Hematopoietic multipotent progenitor cell treated with erythropoietin and hydrocortisone succinate and interleukin-3 and kit ligand, for 6 days (in vitro differentiated cells): ENCODE measurements around the gene LDHAL6B.
A peak's percentile ranks its signal among the peaks of the same experiment; 100 is the strongest.

Experiments
- DNase-seq: peaks from one replicate; pipeline ENCODE4 v3.0.0-alpha.2; 2015

The LDHAL6B gene

DNA sequence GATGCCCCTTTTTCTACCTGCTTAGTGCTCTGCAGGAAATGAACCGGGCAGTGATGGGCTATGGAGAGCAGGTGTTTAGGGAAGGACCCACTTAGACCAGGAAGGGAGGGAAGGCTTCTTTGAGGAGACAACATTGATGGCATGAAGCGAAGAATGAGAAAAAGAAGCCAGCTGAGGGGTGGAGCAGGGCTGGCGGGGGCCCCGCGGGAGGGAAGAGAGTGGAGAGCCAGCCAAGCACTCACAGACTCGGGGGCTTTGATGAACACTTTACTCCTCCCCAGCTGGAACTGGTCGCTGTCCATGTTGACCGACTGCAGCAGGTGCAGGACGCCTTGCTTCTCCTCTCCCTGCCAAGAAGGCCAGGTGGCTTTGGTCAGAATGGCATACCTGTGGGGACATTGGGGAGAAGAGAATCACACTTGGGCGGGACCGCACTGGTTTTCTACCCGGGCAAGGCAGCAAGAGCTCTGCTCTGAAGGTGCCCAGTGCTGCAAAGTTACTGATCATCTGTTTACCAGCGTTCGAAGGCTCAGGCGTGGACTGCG is 28.4 kb upstream of the LDHAL6B start:
- no peak for DNase-seq

GRCh38 chr15:59179717-59180116 is 26.9 kb upstream of the LDHAL6B start:
- no peak for DNase-seq

DNA sequence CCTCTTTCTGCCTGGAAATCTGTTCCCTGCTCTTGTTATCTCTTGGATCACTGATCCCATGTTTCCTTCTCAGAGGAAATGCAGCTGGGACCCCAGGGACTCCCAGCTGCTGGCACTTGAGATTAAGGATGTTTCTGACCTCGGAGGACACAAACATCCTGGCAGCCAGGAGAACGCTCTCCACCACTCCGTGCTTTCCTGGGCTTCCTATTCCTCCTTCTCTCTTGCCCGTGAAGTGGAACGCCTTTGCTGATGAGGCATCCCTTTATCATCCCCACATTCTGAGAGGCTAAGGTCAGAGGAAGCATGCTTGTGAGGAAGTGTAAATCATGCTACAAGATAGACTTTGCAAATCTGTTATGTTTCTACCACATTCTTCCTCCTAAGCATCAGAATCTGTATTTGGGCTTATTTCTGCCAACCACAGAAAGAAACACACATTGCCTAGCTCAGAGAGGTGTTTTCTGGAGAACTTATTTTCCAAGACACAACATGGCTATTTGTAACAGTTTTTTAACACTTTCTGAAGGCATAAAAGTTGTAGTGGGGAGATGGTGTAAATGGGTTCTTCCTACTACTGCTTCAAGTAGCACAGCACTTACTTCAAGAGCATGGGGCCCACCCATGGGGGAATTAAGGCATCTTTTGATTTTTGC is 25.6 kb upstream of the LDHAL6B start:
- no peak for DNase-seq

- peak; percentile 28 for DNase-seq
Observed at GRCh38 chr15:59185725-59186124, 20.9 kb upstream of the LDHAL6B start.

DNA sequence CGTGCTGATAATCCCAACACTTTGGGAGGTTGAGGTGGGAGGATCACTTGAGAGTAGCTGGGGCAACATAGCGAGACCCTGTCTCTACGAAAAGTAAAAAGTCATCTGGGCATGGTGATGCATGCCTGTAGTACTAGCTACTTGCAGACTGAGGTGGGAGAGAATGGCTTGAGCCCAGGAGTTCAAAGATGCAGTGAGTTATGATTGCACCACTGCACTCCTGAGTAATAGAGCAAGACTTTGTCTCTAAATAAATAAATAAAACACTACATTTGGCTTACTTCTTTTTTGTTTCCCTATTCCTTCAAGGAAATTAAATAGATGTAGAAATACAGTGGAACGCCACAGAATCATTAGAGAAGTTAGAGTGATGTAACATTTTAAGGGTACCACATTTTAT is 20.1 kb upstream of the LDHAL6B start:
- no peak for DNase-seq

- no peak for DNase-seq
Observed at GRCh38 chr15:59189241-59189640, 17.4 kb upstream of the LDHAL6B start.

DNA sequence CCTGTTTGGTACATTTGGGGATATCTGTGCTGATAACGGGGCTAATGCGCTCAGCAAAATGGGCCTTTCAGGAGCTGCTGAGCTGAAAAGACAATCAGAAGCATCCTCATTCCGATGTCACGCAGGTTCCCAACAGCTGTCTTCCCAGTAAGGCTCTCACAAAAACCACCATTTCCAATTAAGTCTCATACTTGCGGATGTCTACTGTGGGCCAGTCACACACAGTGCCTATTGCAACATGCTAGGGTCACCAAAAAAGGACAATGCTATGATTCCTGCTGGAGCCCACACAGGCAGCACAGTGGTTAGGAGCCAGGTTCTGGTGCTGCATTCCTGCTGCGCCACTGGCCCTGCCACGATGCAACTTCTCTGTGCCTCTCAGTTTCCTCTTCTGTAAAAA is 16.4 kb upstream of the LDHAL6B start:
- DNase-seq = no peak

GRCh38 chr15:59191855-59192237 is 14.8 kb upstream of the LDHAL6B start:
- DNase-seq = no peak

DNA sequence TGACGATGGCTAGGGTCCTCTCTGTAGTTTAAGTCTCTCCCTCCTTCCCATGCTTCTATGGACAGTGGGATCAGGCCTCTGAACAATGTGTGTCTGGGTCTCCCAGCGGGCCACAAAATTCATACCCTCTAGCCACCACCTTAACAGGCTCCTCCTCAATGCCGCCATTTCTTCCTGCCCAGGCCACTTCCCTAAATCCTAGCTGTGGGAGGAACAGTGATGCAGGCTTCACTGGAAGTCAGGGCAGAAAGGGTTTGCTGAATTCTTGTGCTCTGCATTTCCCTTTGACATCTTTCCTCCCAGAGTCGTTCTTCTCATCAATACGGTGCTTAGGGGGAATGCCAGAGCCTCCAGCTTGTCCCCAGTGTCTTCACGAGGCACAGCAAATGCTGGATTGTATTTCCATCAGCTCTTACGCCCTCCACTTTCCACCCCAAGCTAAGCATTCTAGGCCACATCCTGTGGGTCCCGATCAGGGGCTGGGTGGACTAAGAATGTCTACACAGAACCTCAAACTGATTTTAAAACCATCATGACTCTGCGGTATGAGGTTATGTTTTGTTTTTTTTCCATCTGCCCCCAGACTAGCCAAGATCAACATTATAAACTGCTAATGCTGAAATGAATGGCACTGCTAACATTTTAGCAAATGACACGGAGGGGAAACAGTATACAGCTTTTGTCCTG is 11.9 kb upstream of the LDHAL6B start:
- no peak for DNase-seq

- no peak for DNase-seq
Observed at GRCh38 chr15:59196416-59196815, 10.2 kb upstream of the LDHAL6B start.

DNA sequence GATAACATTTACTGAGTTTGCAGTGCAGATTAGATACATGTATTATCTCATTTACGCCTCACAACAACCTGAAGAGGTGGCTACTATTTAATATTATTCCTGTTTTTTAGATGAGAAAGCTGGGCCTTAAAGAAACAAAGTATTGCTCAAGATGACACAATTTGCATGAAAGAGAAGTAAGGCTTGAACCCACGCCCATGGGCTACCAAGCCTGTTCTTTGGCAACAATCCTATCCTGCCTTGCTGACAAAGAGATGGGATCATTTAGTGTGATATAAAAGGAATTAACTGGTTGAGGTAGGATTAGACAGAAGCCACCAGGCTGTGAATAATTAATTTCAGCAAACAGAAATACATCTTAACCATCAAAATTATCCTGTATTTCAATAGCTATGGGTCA is 9.2 kb upstream of the LDHAL6B start:
- no peak for DNase-seq

- DNase-seq = no peak
Observed at GRCh38 chr15:59199626-59200465, 6.8 kb upstream of the LDHAL6B start.

DNA sequence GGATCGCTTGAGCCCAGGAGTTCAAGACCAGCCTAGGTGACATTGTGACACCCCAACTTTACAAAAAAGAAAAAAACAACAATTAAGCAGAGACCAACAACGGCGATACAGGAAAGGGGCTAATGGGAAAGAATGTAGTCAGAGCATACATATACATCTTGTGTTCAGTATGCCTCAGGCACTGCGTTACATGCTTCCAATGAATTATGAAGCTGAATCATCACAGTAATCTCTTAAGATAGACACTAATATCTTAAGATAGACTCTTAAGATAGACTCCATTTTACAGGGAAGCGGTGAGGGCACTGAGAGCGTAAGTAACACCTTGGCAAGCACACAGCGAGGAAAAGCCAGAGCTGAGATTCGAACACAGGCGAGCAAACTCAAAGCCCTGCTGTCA is 6.1 kb upstream of the LDHAL6B start:
- no peak for DNase-seq

- no peak for DNase-seq
Observed at GRCh38 chr15:59203008-59203407, 3.6 kb upstream of the LDHAL6B start.

DNA sequence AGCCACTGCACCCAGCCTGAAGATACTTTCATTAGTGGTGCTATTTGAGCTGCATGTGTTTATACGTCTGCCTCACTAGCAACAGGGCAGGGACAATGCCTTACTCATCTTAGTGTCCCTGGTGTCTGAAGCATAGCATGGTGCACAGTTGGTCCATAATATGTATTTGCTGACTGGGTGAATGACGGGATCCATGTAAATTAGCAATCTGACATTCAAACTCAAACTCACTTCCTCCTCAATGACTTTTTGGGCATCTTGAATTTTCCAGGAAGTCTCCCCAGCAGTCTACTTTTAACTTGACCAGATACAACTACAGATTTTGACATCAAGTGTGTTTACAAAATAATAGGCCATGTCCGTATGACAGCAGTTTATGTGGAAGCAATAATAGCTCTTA is 3.0 kb upstream of the LDHAL6B start:
- no peak for DNase-seq

DNA sequence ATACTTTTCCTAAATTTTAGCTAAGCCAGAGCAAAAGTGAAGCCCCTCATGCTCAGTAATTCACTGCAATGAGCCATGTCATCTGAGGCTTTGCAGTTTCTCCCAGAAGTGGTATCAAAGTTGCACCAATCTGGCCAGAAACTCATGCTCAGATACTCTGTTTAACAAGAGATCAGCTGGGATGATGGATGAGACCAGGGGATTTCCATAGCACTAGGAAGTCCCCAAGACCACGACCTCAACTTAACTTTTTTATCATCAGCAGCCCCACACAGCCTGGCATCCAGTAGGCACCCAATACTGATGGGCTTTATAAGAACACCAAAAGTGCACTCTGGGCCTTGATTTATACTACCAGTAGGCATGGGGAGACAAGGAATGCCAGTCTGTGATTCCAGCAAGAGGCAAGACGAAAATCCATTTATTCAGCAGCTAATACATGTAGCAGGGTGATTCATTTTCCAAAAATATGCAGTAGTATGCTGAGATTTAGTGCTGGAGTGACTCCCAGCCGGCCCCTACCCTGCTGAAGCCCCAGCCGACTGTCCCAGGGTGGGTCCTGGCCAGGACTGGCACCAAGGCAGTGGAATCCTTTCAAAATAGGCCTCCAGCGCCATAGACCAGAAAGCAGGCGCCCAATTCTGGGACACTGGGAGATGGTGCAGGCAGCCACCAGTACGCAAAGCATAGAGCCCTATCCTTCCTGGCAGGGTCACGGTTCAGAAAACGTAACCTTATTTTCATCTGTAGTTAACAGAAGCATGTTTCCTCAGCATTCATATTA is 612 bp upstream of the LDHAL6B start:
- DNase-seq = no peak

GRCh38 chr15:59208613-59209249 is 2.1 kb downstream of the LDHAL6B start:
- DNase-seq = no peak

DNA sequence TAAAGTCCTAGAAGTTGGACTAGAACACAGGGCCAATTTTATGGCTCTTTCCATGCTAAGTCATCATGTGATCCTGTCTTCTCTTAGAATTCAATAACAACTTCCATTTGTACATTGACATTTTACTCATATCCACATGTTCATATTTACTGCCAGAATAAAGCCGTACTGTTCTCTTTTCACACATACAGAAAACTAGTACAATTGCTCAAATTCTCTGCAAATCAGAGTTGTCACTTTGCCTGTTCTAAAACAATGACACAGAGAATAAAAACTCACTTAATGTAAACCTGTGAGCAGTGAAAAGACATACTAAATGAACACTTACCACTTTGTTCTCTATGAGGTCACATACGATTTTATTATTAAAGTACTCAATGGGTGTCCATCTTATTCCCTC is 3.5 kb downstream of the LDHAL6B start:
- DNase-seq = no peak

GRCh38 chr15:59216911-59217310 is 10.3 kb downstream of the LDHAL6B start:
- no peak for DNase-seq

DNA sequence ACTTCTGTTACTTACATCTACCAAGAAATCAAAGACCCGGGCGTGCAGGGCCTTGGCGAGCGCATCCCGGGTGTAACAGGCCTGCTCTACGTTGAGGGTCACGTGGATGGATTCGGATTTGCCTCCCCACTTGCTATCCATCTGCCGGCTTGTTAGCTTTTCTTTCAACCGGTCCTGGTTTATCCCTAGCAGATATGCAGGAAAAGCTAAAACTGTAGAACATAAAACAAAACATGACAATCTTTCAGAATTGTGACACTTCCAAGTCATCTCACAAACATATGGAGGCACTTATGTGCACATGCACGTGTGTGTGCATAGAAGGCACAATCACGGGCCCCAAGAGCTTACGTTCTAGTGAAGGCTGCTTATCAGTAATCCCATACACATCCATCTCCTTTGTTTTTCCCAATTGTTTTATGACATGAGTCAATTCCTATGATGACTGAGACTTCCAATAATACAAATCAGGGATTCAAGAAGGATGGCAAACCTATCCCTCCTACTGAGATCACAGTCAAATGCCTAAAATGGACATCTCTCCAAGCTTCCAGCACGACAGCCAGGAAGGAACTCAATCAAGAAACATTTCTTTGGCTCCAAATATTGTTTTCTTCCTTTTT is 11.3 kb downstream of the LDHAL6B start:
- DNase-seq = no peak

DNA sequence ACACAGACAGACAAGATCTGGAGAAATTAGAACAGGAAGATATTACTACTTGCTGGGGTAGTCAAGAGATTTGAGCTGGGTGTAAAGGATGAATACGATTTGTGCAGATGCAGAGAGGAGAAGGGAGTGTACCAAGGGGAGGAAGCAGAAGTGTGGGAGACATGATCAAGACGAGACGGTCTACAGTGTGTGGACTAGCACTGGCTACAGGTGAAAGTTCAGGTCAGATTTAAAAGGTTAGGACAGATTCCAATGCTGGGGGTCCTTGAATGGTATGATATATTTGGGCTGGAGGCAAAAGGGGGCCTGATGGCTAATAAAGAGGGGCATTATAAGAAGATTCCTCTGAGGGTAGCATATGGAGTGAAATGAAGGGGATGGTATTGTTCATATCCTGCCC is 12.1 kb downstream of the LDHAL6B start:
- DNase-seq = no peak
